HepG2 (cell line): ENCODE measurements around the gene SPAG9. TPM values are rescaled to one million over a fixed set of nuclear protein-coding genes. Genes with fewer than 3 reads are reported as not detected.

ENCODE experiments used
- ELF3 ChIP-seq: IDR thresholded peaks from 2 replicates; pipeline ENCODE4 v1.6.1; 2016; ENCODE audit warnings: missing genetic modification reagents, missing compliant biosample characterization
- GABPA ChIP-seq, 2 experiments: IDR thresholded peaks; 2 replicates each; pipeline ENCODE4 v1.6.1; 2011 to 2016; ENCODE audit warnings: low read depth in 2 of 2, low read length in 1 of 2, missing biosample characterization in 1 of 2, missing genetic modification characterization in 1 of 2
- NFAT5 ChIP-seq: sonication (generic); formaldehyde crosslinking; IDR thresholded peaks from 2 replicates; pipeline ENCODE4 v1.4.0; 2020; ENCODE audit warnings: missing genetic modification reagents
- NPAS2 ChIP-seq: sonication (generic); formaldehyde crosslinking; IDR thresholded peaks from 2 replicates; pipeline ENCODE4 v1.8.0; 2022; ENCODE audit warnings: mild to moderate bottlenecking, missing genetic modification reagents, borderline replicate concordance
- RBM22 ChIP-seq: fragments of 200-400 bp; formaldehyde crosslinking; optimal IDR thresholded peaks from 2 replicates; pipeline ENCODE3; 2017; ENCODE audit warnings: mild to moderate bottlenecking, low read length, moderate library complexity
- TFDP2 ChIP-seq: sonication (generic); formaldehyde crosslinking; IDR thresholded peaks from 2 replicates; pipeline ENCODE4 v1.4.0; 2020; ENCODE audit warnings: missing genetic modification reagents
- ZFP62 ChIP-seq: sonication (generic); formaldehyde crosslinking; IDR thresholded peaks from 2 replicates; pipeline ENCODE4 v1.4.0; 2020; ENCODE audit warnings: missing genetic modification reagents
- ZNF414 ChIP-seq: sonication (generic); formaldehyde crosslinking; IDR thresholded peaks from 2 replicates; pipeline ENCODE4 v1.5.0; 2020; ENCODE audit warnings: missing genetic modification reagents
- ZNF547 ChIP-seq: sonication (generic); formaldehyde crosslinking; IDR thresholded peaks from 2 replicates; pipeline ENCODE4 v1.5.1; 2020; ENCODE audit warnings: mild to moderate bottlenecking, missing genetic modification reagents
- ZNF646 ChIP-seq: sonication (generic); formaldehyde crosslinking; IDR thresholded peaks from 2 replicates; pipeline ENCODE4 v1.9.0; 2021; ENCODE audit warnings: mild to moderate bottlenecking, missing genetic modification reagents
- ZNF704 ChIP-seq: sonication (generic); formaldehyde crosslinking; IDR thresholded peaks from 2 replicates; pipeline ENCODE4 v1.8.1; 2023; ENCODE audit warnings: mild to moderate bottlenecking, inconsistent platforms, moderate library complexity, missing genetic modification reagents, borderline replicate concordance
- ZSCAN22 ChIP-seq: sonication (generic); formaldehyde crosslinking; IDR thresholded peaks from 2 replicates; pipeline ENCODE4 v1.4.0; 2020; ENCODE audit warnings: mild to moderate bottlenecking, missing genetic modification reagents
- polyA plus RNA-seq, 8 experiments: library from polyadenylated mRNA; depleted of rRNA in 3 of 8; stranded (reverse) in 7 of 8; unstranded in 1 of 8; fragments of >200 nt; fragmentation: Illumina TruSeq in 4 of 8; extraction: Trizol in 4 of 8; gene quantifications; 2 replicates each; pipeline versions ENCODE4 v1.2.1 to v1.2.3, GENCODE V29; 2011 to 2016; ENCODE audit warnings: low read depth in 4 of 8, missing spikeins in 1 of 8, mixed read lengths in 1 of 8; ENCODE audit not compliant: insufficient read depth in 1 of 8
- total RNA-seq, 5 experiments: library from RNA; depleted of rRNA; stranded (reverse); fragments of >200 nt; fragmentation: Illumina TruSeq; extraction: Trizol; gene quantifications; 2 replicates each; pipeline ENCODE4 v1.2.3, GENCODE V29; 2016; ENCODE audit warnings: low read depth in 1 of 5

SPAG9 gene
- total and polyA plus RNA-seq, 2 of the 13 experiments (the other 11 are each of a cell fraction or from before 2014, with no cell fraction given), result 43.2 to 78.6 TPM

- TF ChIP-seq TFDP2 (CRISPR knock-in tag) (no peak; the same call in 1 of the 2 replicates), ZFP62 (CRISPR knock-in tag) (no peak), NFAT5 (no peak), RBM22 (no peak), ELF3 (CRISPR knock-in tag) (peak; percentile 58; the same call in 1 of the 2 replicates), NPAS2 (CRISPR knock-in tag) (no peak), GABPA (IDR thresholded peaks at IDR 0.05; ENCODE audit: low read depth, low read length) (no peak), GABPA (CRISPR knock-in tag; IDR thresholded peaks at IDR 0.05; ENCODE audit: low read depth) (peak; percentile 74; the same call in 1 of the 2 replicates), ZNF547 (CRISPR knock-in tag) (peak; percentile 53; the same call in 1 of the 2 replicates), ZSCAN22 (CRISPR knock-in tag) (peak; percentile 99), ZNF414 (peak; percentile 59; the same call in 1 of the 2 replicates), ZNF646 (CRISPR knock-in tag) (no peak), ZNF704 (CRISPR knock-in tag) (no peak; the same call in 1 of the 2 replicates)
Observed at GRCh38 chr17:51119415-51120356, 982 bp downstream of the SPAG9 start (continued).
